HG03558 (cell line): ENCODE data around the gene CEP128.

Experiments used
- ATAC-seq: cut with Tn5 transposase; IDR thresholded peaks from one replicate; pipeline ENCODE4 v1.9.1; 2021; ENCODE audit warnings: moderate number of reproducible peaks; ENCODE audit not compliant: unreplicated experiment; ENCODE audit errors: extremely low read depth

The CEP128 gene

DNA sequence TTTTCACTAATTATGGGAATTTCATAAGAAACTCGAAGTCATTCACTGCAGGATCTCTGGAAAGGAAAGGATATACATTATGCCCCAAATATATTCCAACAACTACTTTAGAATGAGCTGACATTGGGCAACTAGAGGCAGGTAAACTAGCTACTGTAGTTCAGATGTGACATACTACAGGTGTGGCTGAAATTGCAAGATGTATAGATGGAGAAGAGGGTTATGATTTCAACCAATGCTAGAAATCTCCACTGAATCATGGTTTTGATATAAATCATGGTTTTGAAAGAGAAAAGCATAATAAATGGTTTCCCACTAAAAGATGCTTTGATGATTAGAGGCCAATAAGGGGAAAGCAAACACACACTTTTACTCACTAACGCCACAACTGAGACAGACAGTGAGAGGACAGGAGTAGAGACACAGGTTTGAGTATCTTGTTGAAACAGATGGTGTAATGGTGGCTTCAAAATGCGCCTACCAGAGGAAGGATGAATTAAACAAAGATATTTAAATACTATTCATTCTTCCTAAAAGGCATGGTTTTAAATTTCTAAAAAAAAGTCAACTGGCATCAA lies 434.2 kb downstream of the CEP128 start:
- ATAC-seq, result no peak

DNA sequence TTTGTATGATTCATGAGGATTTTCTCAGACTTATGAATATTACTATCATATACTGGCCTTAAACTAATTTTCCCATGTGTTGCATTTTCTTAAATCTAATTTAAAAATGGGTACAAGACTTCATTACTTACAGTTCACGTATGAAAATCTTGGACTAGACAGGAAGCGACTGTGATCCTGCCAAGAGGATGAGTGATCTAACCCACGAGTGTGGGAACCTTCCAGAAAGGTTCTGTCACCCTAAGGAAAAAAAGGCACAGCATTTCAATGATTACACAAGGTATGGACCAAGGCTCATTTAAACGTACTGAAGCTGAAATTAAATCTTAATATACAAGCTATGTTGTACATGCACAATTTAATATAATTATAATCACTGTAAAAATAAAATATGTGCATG lies 436.8 kb downstream of the CEP128 start:
- no peak for ATAC-seq

DNA sequence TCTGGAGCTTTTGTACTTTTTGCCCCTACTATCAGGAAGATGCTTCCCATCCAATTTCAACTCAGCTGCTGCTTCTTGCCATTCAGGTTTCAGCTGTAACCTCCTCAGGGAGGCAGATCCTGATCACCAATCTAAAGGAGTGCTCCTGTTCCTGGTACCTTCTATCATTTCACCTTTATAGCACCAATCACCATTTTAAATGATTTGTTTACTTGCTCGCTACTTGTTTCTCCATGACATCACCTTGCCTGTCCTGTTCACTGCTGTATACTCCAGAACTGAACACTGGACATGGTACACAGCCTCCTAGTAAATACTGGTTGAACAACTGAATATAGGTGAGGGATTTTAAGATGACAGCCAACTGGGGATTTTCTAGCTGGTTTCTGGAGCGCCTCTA lies 443.0 kb downstream of the CEP128 start:
- no peak for ATAC-seq

DNA sequence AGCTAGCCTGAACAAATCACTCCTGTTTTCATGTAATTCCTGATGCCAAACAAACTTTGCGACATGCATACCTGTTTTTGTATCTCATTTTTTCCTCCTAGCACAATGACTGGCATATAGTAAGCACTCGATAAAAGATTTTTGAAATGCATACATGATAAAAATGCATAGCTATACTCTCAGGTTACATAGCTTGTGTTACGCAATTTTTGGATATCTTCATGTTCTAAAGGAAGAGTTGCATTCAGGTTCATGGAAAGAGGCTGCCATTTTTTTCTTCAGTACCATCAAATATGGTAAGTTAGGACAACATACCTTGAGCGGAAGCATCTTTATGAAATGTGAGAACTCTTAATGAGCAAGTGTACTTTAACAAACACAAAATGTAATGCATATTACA lies 445.4 kb downstream of the CEP128 start:
- ATAC-seq, result no peak

DNA sequence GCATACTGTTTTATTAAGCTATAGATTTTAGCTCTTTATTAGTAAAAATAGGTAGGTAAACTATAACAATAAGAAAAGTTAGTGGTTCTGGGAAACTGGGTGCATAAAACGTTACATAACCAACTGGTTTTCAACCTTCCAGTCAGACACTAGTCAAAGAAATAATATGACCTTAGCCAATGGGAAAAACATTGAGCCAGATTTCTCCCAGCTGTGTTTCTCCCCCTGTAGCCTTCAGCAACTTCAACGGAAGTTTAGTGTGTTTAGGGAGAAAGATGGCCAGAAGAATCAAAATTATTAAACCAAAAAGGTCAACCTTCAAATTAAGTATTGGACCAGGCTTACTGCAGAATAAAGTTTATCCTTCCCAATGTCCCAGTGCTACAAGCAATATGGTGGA lies 446.8 kb downstream of the CEP128 start:
- no peak for ATAC-seq

DNA sequence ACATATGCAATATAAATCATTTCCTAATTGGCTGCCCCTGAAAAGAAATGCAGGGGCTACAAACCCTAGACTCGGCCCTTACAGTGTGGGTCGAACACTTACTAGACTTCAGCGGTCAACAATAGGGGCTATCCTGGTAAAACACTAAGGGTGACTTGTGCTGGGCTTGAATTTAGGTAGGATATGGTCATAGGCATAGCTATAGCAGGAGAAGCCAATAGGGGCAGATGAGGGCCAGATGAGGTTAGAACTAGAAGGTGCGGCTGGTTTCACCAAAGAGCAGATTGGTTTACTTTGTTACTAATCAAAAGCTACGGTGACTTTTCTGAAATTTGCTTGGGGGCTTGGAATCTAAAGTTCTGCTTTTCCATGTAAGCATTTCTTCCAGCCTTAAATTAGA lies 447.9 kb downstream of the CEP128 start:
- no peak for ATAC-seq

DNA sequence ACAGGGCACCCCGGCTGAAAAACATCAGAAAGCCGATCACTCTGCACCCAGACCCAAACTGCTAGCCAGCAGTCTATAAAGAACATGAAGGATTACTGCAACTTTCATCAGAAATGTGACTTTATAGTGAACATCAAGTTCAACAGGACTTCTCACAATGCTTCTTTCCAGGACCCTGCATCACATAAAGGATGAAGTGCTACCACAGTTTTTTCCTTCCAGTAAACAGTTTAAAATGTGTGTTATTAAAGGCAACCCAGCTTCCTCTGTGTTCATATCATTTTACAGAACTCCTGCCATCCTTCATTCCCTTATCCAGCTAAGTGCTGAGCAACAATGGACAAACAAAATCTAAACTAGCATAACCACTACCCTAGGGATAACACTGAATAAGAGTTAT lies 449.9 kb downstream of the CEP128 start:
- ATAC-seq, result no peak

DNA sequence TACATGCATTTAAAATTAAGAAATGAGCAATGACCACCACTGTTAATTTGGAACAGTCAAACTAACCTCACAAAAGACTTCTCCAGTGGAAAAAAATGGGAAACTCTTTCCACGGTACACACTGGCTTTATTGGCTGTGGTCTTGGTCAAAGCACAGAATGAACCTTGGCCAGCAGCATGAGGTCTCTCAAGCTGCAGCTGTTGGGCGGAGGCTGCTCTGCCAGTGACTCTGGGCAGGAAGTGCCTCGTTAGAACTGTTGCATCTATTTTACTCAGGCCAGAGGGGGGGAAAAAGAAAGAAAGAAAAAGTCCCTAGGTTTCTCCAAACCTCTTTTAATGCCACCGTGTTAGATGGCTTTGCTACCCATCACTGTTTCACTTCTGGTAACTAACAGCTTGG lies 450.4 kb downstream of the CEP128 start:
- no peak for ATAC-seq

DNA sequence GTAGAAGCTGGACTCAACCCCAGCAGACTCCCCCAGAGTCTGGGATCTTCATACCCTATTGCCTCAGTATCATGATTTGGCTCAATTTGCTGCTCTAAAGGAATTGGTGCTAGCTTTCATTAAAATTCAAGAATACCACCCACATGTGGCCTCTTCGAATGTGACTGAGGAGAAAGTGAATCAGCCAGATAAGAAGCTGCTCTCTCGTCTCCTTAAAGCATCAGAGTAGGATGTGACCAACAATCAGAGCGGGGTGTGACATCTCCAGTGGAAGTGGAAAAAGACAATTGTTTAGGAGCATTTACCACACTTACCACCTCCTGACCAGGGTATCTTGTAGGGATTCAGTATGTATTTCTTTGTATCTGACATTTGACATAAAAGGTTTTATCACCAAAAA lies 452.0 kb downstream of the CEP128 start:
- no peak for ATAC-seq

DNA sequence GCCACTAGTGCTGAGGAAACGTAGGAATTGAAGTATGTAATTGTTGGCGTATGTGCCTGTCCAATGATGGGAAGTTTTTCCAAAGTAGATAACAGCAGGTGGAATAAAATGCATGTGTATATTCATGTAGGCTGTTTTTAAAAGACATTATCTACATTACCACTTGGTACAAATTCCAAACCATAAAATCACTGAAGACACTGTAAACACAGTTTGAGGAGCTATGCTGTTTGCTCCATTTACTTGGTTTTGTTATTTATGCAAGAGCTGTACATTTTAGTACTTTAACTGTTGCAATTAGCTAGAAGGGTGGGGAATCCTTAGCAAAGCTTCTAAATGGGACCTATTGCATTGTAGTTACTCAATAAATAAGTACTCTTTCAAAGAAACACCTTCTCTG lies 455.8 kb downstream of the CEP128 start:
- no peak for ATAC-seq

DNA sequence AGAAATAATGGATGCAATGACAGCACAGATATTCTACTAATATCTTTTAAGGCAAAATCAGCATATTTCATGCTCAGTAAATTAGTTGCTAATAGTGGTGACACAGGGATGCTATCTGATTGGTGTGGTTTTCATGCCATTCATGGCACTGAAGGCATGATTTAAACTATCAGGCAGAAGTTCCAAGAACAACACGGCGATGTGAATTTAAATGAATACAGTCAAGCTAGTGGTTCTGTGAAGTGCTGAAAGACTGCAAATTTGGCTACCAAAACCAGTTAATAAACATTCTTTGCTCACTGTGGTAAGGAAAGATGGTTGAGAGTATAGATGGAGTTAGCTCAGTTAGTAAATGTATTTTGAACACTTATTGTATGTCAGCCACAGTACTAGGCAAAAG lies 458.2 kb downstream of the CEP128 start:
- ATAC-seq, result no peak

DNA sequence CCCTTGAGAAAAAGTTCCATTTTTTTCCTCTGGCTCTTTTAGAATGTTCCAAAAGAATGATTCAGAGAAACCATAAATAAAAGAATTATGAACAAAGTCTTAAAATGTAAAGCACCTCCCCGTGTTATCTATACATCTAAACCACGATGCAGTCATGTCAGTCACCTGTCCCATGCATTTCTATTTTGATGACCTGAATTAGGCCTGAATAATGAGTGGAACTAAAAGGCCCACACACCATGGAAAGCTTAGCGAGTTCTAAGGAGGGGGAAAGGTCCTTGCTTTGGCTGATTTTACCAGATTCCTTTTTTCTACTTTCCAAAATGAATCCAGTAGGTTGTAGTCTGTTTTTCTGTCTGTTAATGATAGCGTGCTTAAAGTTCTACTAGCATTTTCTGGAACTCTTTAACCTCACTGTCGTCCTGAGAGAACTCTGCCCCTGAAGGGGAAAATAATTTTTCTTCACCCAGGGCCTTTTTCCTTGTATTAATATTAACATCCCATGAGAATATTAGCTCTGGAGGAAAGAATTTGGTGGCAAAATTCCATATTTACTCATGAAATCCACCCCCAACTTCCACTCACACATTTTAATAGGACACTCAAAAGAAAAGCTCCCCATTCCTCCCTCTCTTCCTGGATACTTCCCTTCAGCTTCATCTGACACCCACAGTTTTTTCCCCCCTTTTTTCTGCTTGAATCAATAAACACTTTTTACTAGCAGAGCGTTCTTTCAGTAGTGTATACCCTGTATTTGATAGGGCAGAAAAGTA lies 464.0 kb downstream of the CEP128 start:
- ATAC-seq, result no peak

DNA sequence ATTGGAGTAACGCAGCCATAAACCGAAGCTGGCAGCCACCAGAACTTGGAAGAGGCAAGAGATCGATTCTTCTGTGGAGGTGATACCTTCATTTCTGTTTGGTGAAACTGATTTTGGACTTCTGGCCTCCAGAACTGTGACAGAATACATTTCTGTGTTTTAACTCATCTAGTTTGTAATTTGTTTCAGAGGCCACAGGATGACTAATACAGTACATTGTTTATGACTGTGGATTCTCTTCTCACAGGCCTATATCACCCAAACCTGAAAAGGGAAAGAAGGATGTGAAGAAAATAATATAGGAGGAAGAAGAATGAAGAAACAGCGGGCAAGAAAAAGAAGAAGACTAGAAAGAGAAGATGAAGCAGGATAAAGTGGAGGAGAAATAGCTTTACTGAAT lies 466.5 kb downstream of the CEP128 start:
- ATAC-seq, result no peak

DNA sequence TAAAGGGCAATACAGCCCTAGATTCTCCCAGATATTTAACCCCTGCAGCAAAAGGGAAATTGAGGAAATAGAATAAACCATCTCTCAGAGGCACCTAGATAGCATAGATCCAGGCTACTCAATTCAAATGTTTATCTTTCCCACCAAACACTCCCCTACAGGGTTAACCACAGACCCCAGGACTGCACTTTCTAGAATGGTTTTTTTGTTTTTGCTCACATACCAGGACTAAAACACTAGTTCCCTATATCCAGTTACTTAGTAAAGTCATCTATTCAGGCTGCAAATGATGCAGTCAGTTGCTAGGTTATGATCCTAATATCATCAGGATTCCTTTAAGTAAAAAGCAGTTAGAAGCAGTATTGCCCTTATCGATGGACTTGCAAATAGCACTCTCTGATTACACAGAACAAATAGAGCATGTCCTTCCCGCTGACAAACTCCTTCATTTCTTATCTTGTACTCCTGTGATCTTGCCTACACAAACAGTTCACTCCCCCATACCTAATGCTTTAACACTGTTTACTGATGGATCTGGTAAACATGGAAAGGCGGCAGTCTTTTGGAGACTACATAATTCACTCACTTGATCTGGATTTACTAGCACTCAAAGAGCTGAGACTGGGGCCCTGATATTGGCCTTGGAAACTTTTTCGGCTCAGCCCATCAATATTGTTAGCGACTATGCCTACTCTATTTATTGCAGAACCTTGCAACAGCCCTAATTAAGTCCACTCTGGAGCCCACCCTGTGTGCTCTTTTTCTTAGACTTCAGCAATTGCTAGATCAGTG lies 473.0 kb downstream of the CEP128 start:
- ATAC-seq, result no peak

DNA sequence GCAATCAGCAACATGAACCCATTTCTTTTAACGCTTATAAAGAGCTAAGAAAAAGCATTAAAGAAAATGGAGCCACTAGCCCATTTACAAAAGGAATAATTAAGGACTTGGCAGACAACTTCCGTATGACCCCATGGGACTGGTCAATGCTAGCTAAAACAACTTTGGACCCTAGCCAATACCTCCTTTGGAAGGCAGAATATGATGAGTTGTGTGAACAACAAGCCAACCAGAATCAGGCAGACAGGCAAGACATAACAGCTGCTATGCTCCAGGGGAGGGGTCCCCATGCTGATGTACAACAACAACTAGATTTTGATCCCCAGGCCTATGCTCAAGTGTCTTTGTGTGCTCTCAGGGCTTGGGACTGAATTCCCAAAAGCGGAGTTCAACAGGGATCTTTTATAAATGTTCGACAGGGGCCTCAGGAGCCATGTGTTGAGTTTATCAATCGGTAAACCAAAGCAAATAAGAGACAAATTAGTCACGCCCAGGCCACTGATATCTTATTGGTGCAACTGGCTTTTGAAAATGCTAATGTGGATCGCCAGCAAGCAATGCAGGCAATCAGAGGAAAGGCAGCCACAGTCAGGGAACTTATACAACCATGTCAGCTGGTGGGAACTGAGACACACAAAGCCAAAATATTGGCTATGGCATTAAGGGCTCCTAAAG lies 475.9 kb downstream of the CEP128 start:
- no peak for ATAC-seq

DNA sequence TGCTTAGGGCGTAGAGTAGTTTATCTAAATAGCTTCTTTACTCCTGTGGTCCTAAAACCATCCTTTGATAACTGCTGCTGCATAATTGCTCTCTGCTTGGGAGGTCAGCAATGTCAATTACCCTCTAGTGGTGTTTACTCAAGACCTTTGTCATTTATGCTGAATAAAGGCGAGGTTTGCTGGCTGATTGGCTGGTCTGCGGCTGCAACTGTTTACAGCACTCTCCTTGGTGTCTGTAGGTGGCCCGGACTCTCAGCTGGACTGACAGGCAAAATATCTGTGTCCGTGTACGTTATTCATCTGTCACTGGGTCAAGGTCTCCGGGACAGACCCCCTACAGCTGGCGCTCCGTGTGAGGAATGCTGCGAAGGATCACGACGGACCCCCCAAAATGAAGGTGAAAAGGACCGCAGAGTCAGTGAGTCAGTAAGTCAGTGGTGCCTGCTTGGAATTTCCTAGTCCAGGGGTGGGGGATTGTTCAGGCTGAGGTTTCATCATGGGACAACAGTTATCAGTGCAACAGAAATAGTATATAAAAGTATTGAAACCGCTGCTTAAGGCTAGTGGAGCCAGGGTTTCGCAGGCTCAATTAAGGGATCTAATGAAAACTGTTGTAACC lies 476.9 kb downstream of the CEP128 start:
- no peak for ATAC-seq

DNA sequence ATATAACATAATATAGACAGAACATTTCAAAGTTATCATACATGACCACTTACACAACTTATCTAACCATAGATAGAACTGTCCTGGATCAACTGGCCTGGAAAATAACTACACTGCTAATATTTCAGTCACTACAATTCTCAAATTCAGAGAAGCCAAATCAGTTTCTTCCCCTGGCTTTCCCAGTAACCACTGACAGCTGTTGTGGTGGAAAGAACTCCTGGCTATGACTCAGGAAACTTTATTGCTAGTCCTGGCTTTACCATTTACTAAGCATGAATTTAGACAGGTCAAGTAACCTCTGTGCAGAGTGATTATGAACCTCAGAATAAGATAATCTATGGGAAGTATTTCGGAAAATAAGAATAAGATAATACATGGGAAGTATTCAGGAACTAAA lies 485.3 kb downstream of the CEP128 start:
- ATAC-seq, result no peak

DNA sequence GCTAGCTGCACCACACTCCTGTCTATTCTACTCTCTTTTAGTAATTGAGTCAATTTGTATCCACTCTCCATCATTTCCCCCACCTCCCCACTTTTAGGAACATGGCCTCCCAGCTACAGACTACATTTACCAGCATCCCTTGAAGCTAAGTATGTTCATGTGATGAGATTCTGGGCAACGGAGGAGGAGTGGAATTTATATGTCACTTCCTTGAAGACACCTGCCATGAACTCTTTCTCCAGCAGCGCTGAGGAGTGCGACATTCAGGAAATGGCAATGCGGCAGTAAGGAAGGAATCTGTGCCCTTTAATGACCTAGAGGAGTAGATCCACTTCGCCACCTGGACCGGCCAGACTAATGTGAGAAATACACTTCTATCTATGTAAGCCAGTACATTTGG lies 486.5 kb downstream of the CEP128 start:
- ATAC-seq, result no peak

DNA sequence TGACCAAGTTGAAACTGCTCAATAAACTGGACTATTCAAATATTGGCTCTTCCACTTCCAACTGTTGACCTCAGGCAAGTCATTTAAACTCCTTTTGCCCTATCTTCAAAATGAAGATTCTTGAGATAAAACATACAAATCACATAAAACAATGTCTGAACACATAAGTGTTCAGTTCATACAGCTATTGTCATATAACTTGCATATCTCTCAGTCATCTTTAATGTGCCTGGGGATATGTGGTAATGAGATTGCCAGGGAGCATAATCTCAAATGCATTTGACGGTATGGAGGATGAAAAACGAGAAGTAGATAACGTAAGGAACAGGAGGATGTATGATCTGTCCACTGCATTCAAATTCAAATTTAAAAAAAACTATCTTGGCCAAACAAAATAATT lies 493.3 kb downstream of the CEP128 start:
- ATAC-seq, result no peak

DNA sequence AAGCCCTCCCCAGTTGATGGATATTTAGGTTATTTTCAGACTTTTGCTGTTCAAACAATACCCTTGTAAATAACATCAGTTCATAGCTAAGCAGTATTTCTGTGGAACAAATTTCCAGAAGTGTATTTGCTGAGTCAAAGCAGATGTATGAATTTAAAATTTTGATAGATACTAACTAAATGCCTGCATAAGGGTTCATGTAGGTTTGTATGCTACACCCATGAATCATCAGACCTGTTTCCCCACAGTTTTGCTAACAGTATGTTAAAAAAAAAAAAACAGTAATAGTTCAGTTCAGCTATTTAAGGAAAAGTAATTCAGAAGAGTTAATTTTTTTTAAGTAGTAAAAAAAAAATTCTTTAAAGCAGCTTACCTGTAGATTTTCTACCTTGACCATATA lies 494.1 kb downstream of the CEP128 start:
- ATAC-seq, result no peak
